Smooth muscle cell (in vitro differentiated cells): ENCODE measurements around the gene DNAH10. TPM values are rescaled to one million over a fixed set of nuclear protein-coding genes. Genes with fewer than 3 reads are reported as not detected.
A peak's percentile ranks its signal among the peaks of the same experiment; 100 is the strongest.

Experiments
- DNase-seq: peaks from one replicate; lab custom pipeline; 2025; ENCODE audit not compliant: unreplicated experiment; lab: John Stamatoyannopoulos, UW
- H2AFZ ChIP-seq: fragments of 200-600 bp; sonication (generic); 2 replicates; pipeline ENCODE4 v1.6.0; 2016; ENCODE audit warnings: antibody characterized with exemption, low read depth, mild to moderate bottlenecking
- H3F3A ChIP-seq: fragments of 200-600 bp; sonication (generic); 2 replicates; pipeline ENCODE4 v1.6.0; 2017; ENCODE audit warnings: antibody characterized with exemption, low read depth
- H3K27ac ChIP-seq: fragments of 200-600 bp; sonication (generic); 2 replicates; pipeline ENCODE4 v1.5.1; 2016; ENCODE audit warnings: low read depth, mild to moderate bottlenecking
- H3K27me3 ChIP-seq: fragments of 200-600 bp; sonication (generic); 2 replicates; pipeline ENCODE4 v1.6.1; 2016; ENCODE audit warnings: low read depth, mild to moderate bottlenecking
- H3K36me3 ChIP-seq: fragments of 200-600 bp; sonication (generic); 2 replicates; pipeline ENCODE4 v1.5.1; 2016; ENCODE audit warnings: low read depth
- H3K4me1 ChIP-seq: fragments of 200-600 bp; sonication (generic); 2 replicates; pipeline ENCODE4 v1.5.1; 2016; ENCODE audit warnings: low read depth
- H3K4me2 ChIP-seq: fragments of 200-600 bp; sonication (generic); 2 replicates; pipeline ENCODE4 v1.6.0; 2016; ENCODE audit warnings: mild to moderate bottlenecking
- H3K4me3 ChIP-seq: fragments of 200-600 bp; sonication (generic); 2 replicates; pipeline ENCODE4 v1.5.1; 2016; ENCODE audit warnings: mild to moderate bottlenecking
- H3K79me2 ChIP-seq: fragments of 200-600 bp; sonication (generic); 2 replicates; pipeline ENCODE4 v1.6.0; 2016; ENCODE audit warnings: low read depth, mild to moderate bottlenecking
- H3K9ac ChIP-seq: fragments of 200-600 bp; sonication (generic); 2 replicates; pipeline ENCODE4 v1.6.0; 2016; ENCODE audit warnings: low read depth
- H3K9me3 ChIP-seq: fragments of 200-600 bp; sonication (generic); replicated peaks from 2 replicates; pipeline ENCODE4 v1.5.1; 2016; ENCODE audit warnings: low read depth
- H4K20me1 ChIP-seq: fragments of 200-600 bp; sonication (generic); 2 replicates; pipeline ENCODE4 v1.6.0; 2016; ENCODE audit warnings: low read depth
- CTCF ChIP-seq: fragments of 200-600 bp; sonication (generic); IDR thresholded peaks from 2 replicates; pipeline ENCODE4 v1.5.1; 2017; ENCODE audit warnings: borderline replicate concordance, mild to moderate bottlenecking, antibody characterized with exemption; ENCODE audit not compliant: insufficient read depth, poor library complexity, severe bottlenecking
- WGBS: methylation state at CpG from one replicate; pipeline ENCODE4 v1.1.7; 2016; ENCODE audit warnings: low lambda C conversion rate; 5-methylcytosine and 5-hydroxymethylcytosine counted together
- polyA plus RNA-seq: library from polyadenylated mRNA; unstranded; fragments of >200 nt; fragmentation: Nextera tagmentation; extraction: Ambion mirVana; gene quantifications from 2 replicates; pipeline ENCODE4 v1.2.1, GENCODE V29; 2016
- total RNA-seq: library from RNA; depleted of rRNA; stranded (reverse); fragments of >200 nt; gene quantifications from 2 replicates; pipeline ENCODE4 v1.2.3, GENCODE V29; 2014

Gene DNAH10
- total and polyA plus RNA-seq, 2 experiments from 2014 or later = 1.5 to 2.2 TPM

GRCh38 chr12:123979566-123979965 is 217.5 kb downstream of the DNAH10 start:
- H2AFZ ChIP-seq = no peak overlapping the region
- H3K4me2 ChIP-seq = no peak overlapping the region
- TF ChIP-seq CTCF = no peak
- no peak overlapping the region for H3K9ac ChIP-seq
- peaks cover 62% of the 10 kb centered on the region for H4K20me1 ChIP-seq
- H3K4me3 ChIP-seq = no peak overlapping the region
- peaks cover 89% of the 10 kb centered on the region for H3K79me2 ChIP-seq
- WGBS = 97% methylated on average over 6 of the region's 6 CpGs
- peaks cover 5% of the 10 kb centered on the region for H3K4me1 ChIP-seq
- no peak overlapping the region for H3K27ac ChIP-seq
- H3K9me3 ChIP-seq = no peaks in the 10 kb centered on the region
- H3K36me3 ChIP-seq = no peaks in the 10 kb centered on the region
- no peaks in the 10 kb centered on the region for H3K27me3 ChIP-seq
- no peak for DNase-seq
- no peaks in the 10 kb centered on the region for H3F3A ChIP-seq

GRCh38 chr12:123982269-123982668 is 220.2 kb downstream of the DNAH10 start:
- no peak for DNase-seq
- no peak overlapping the region for H3K27ac ChIP-seq
- no peak overlapping the region for H3K9ac ChIP-seq
- H3K4me3 ChIP-seq = no peak overlapping the region
- no peaks in the 10 kb centered on the region for H3F3A ChIP-seq
- no peak for TF ChIP-seq CTCF
- WGBS = 94% methylated on average over 7 of the region's 7 CpGs
- H4K20me1 ChIP-seq = peaks cover 57% of the 10 kb centered on the region
- no peaks in the 10 kb centered on the region for H3K4me1 ChIP-seq
- H3K4me2 ChIP-seq = no peak overlapping the region
- peaks cover 79% of the 10 kb centered on the region for H3K79me2 ChIP-seq
- no peaks in the 10 kb centered on the region for H3K27me3 ChIP-seq
- H3K9me3 ChIP-seq = no peaks in the 10 kb centered on the region
- no peak overlapping the region for H2AFZ ChIP-seq
- H3K36me3 ChIP-seq = no peaks in the 10 kb centered on the region

GRCh38 chr12:123983822-123984485 is 221.9 kb downstream of the DNAH10 start:
- peak; percentile 63 for TF ChIP-seq CTCF
- H3K4me1 ChIP-seq = no peaks in the 10 kb centered on the region
- H3K36me3 ChIP-seq = peaks cover 3% of the 10 kb centered on the region
- peaks cover 69% of the 10 kb centered on the region for H3K79me2 ChIP-seq
- no peaks in the 10 kb centered on the region for H3K9me3 ChIP-seq
- H3K4me2 ChIP-seq = no peak overlapping the region
- no peak for DNase-seq
- 56% methylated on average over 7 of the region's 7 CpGs for WGBS
- no peak overlapping the region for H3K27ac ChIP-seq
- H3K9ac ChIP-seq = no peak overlapping the region
- no peaks in the 10 kb centered on the region for H3K27me3 ChIP-seq
- no peak overlapping the region for H3K4me3 ChIP-seq
- H4K20me1 ChIP-seq = peaks cover 64% of the 10 kb centered on the region
- H3F3A ChIP-seq = no peaks in the 10 kb centered on the region
- no peak overlapping the region for H2AFZ ChIP-seq

GRCh38 chr12:123984903-123985302 is 222.8 kb downstream of the DNAH10 start:
- Histone ChIP-seq H4K20me1 (peaks cover 63% of the 10 kb centered on the region), H3K79me2 (peaks cover 60% of the 10 kb centered on the region), H3K4me3 (no peak overlapping the region), H3K9me3 (no peaks in the 10 kb centered on the region), H3K36me3 (peaks cover 3% of the 10 kb centered on the region), H3K4me1 (no peaks in the 10 kb centered on the region), H3K27me3 (no peaks in the 10 kb centered on the region), H2AFZ (no peak overlapping the region), H3K27ac (no peak overlapping the region), H3K9ac (no peak overlapping the region), H3F3A (no peaks in the 10 kb centered on the region), H3K4me2 (no peak overlapping the region)
- no peak for TF ChIP-seq CTCF
- WGBS = 94% methylated on average over 4 of the region's 4 CpGs
- DNase-seq = no peak
